Glomerular visceral epithelial cell (primary cell): Measurements from ENCODE around the gene LLGL2.
A peak's percentile ranks its signal among the peaks of the same experiment; 100 is the strongest.

Experiments
- DNase-seq: peaks from one replicate; pipeline ENCODE4 v3.0.0-alpha.2; 2016; ENCODE audit errors: extremely low spot score

LLGL2 gene

GRCh38 chr17:75549246-75550138 lies 24.0 kb downstream of the LLGL2 start:
- no peak for DNase-seq

DNA sequence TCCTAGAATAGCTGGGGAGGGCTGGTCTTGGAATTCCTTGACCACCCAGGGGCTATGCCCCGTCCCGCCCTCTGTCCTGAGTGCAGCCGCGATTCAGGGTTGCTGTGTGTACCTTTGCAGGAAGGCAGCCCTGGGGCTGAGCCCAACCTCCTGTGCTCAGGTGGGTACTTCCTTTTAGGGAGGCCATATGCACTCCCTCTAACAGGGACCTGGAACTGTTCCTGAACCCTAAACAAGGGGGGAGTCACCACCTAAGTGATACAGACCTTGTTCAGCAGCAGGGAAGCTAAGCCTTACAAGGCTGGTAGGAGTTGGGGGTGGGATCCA lies 24.6 kb downstream of the LLGL2 start:
- no peak for DNase-seq

DNA sequence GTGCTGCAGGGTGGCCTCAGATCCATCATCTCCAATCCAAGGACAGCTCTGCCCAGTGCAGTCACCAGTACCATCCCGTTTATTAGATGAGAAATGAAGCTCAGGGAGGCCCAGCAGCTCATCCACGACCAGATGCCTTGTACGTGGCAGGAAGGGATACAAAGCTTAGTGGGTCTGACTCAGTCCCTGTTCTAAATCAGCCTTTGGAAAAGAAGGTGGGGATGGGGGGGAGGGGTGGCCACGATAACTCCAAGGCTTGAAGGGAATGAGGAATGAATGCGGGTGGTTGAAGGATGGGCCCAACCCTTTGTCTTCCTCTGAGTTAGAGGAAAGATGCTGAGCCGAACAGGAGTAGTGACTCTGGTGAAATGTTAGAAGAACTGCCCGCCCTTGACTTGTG lies 25.8 kb downstream of the LLGL2 start:
- DNase-seq, result peak; percentile 21

- DNase-seq, result peak; percentile 42
These were observed 27.2 kb downstream of the LLGL2 start for GRCh38 chr17:75552425-75553294.

DNA sequence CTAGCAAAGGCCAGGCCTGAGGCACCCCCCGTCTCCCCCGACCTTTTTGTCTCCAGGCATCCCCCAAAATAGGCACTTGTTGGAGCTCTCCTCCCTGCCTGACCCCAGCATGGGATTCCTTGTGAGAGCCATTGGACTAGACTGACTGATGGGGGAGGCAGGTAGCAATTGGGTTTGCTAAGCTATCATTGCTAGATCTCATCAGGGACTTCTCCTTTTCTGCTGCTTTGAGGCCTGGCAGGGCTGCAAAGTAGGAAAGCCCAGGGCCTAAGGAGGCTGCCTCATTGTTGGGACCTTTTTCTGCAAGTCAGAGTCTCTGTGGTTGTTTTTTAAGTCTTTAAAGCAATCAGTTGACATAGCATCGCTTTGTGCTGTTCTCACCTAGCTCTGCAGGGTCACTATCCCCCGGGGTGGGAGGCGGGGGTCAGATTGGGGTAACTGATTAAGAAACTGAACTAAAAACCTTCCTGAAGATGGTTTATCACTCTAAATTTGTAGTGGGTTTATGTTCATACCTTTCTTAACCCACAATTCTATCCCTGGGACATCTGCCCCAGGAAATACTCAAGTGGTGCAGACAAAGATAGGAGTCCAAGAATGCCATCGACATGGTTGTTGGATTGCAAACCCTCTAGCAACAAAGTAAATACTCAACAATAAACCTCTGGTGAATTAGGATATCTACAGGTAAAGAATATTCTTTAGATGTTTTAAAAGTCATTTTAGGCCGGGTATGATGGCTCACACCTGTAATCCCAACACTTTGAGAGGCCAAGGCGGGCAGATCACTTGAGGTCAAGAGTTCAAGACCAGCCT lies 28.0 kb downstream of the LLGL2 start:
- DNase-seq, result no peak

DNA sequence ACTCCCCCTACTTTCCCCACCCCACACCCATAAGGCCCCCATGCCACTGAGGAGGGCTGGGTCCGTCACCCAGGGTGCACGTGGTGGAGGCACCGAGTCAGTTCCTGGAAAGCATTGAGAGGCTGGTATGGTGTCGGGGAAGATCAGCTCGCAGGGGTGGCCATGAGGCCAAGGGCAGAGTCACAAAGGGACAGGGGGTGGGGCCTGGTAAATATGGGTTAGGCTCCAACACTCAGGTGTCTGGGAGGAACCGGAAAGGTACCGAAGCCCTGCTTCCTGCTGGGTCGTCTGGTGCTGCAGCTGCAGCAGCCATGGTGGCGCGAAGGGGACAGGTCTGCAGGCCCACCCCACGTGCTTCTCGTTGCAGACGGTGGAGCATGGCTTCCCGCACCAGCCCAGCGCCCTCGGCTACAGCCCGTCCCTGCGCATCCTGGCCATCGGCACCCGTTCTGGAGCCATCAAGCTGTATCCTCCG lies 30.2 kb downstream of the LLGL2 start:
- DNase-seq, result no peak

- DNase-seq, result peak; percentile 98
These were observed 31.8 kb downstream of the LLGL2 start for GRCh38 chr17:75557075-75557851.

GRCh38 chr17:75557852-75558665 lies 32.6 kb downstream of the LLGL2 start:
- DNase-seq, result no peak

GRCh38 chr17:75558666-75559530 lies 33.4 kb downstream of the LLGL2 start:
- no peak for DNase-seq

- no peak for DNase-seq
These were observed 34.5 kb downstream of the LLGL2 start for GRCh38 chr17:75559958-75560533.

DNA sequence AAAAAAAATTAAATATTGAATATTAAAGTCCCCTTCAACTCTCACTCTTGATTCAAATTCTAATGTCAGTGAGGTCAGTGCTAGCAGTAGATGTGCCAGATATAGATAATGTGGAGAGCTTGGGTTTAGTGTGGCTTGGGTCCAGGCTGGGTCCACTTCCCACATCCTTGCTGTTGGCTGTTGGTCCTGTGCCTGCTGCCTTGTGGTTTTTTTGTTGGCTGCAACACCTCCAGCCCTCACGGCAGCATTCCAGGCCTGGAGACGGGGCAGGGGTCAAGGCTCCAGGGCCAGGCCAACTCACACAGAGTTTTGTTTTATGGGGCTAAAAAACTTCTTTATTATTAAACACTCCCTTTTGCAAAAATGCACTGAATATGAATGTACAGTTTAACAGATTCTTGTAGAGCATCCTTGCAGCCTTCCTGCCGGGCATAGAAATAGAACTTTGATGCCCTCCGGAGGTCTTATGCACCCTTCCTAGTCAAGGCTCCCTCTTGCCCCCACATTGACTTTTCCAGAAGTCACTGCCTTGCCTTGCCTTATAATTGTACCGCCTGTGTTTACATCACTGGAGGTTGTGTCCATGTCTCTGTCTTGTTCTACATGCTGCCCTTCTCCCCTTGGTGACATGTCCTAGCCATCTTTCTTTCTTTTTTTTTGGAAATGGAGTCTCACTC lies 36.6 kb downstream of the LLGL2 start:
- peak; percentile 70 for DNase-seq

DNA sequence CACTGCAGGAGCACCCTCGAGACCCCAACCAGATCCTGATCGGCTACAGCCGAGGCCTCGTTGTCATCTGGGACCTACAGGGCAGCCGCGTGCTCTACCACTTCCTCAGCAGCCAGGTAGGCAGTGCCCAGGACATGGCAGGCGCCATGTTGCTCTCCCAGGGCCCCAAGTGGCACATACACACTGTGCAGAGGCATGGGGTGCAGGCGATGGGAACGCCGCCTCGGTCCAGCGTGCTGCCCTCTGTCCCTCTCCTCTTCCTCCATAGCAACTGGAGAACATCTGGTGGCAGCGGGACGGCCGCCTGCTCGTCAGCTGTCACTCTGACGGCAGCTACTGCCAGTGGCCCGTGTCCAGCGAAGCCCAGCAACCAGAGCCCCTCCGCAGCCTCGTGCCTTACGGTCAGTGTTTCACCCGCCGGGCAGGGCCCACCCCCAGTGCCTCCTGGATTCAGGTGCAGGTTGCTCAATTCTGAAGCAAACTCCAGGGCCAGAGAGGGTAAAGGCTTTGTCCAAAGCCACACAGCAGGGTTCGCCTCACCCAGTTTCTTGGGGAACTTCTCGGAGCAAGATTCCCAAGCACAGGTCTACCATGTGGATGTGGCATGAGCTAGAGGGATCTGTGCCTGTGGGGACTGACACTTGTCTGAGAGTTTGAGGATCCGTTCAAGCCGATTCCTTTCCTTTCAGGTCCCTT lies 37.7 kb downstream of the LLGL2 start:
- no peak for DNase-seq

- DNase-seq, result no peak
These were observed 38.7 kb downstream of the LLGL2 start for GRCh38 chr17:75564195-75564594.

- DNase-seq, result peak; percentile 36
These were observed 39.6 kb downstream of the LLGL2 start for GRCh38 chr17:75565066-75565465.

GRCh38 chr17:75565618-75566017 lies 40.1 kb downstream of the LLGL2 start:
- DNase-seq, result no peak

DNA sequence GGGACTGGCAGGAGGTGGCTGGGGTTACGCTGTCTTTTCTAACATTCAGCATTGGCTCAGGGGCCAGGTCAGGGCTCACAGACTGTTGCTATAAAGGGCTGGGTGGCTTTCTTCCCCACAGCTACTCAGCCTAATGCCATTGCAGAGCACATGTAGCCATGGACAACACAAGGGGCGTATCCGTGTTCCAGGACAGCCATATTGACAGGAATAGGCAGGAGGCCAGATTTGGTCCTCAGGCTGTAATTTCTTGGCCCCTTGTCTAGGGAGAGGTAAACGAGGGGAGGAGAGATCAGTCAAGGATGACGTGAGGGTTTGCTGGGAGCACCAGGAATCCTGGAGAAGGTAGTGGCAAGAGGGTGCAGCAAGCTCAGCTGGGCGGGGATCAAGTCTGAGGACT lies 40.9 kb downstream of the LLGL2 start:
- DNase-seq, result peak; percentile 37

- no peak for DNase-seq
These were observed 41.3 kb downstream of the LLGL2 start for GRCh38 chr17:75566834-75567233.
